H1 (cell line): ENCODE data around the gene MYH9. TPM values are rescaled to one million over a fixed set of nuclear protein-coding genes. Genes with fewer than 3 reads are reported as not detected.

Experiments
- CTCF ChIA-PET: fragments of 300-600 bp; sonication (Branson Sonifier 250); formaldehyde crosslinking; loops from one replicate; lab custom pipeline; 2021; ENCODE audit not compliant: partially characterized antibody; lab: Charles Lee
- POLR2A ChIA-PET: fragments of 300-600 bp; sonication (Branson Sonifier 250); formaldehyde crosslinking; loops from one replicate; lab custom pipeline; 2021; ENCODE audit warnings: inconsistent platforms; ENCODE audit not compliant: partially characterized antibody; lab: Charles Lee
- DNase-seq, 2 experiments: peaks; one replicate each; pipeline versions ENCODE4 v3.0.0 to v3.0.0-alpha.2; 2010 to 2022; ENCODE audit warnings: low spot score in 2 of 2, low read depth in 1 of 2, mixed read lengths in 1 of 2
- FAIRE-seq: peaks from 2 replicates; lab custom pipeline; 2011; peaks lifted over from hg19 to GRCh38; lab: Jason Lieb, UNC
- H2AFZ ChIP-seq: 2 replicates; pipeline ENCODE4 v1.8.1; 2012; ENCODE audit warnings: low read length, inconsistent platforms
- H2AK5ac ChIP-seq: 2 replicates; pipeline ENCODE4 v1.6.1; 2013; ENCODE audit warnings: low read depth, low read length
- H2BK120ac ChIP-seq: replicated peaks from 2 replicates; pipeline ENCODE3; 2013; ENCODE audit warnings: low read depth, low read length, inconsistent platforms
- H2BK12ac ChIP-seq: 2 replicates; pipeline ENCODE4 v1.6.1; 2013; ENCODE audit warnings: low read depth, low read length
- H2BK15ac ChIP-seq: 2 replicates; pipeline ENCODE4 v1.6.1; 2013; ENCODE audit warnings: low read length
- H2BK20ac ChIP-seq: 2 replicates; pipeline ENCODE4 v1.6.1; 2013; ENCODE audit warnings: low read length
- H2BK5ac ChIP-seq: 2 replicates; pipeline ENCODE4 v1.6.1; 2013; ENCODE audit warnings: low read depth, low read length
- H3K14ac ChIP-seq: 2 replicates; pipeline ENCODE4 v1.6.1; 2013; ENCODE audit warnings: inconsistent platforms; ENCODE audit not compliant: insufficient read length
- H3K18ac ChIP-seq: 2 replicates; pipeline ENCODE4 v1.6.1; 2013; ENCODE audit warnings: low read length; ENCODE audit errors: extremely low read depth
- H3K23ac ChIP-seq: 2 replicates; pipeline ENCODE4 v1.6.1; 2013; ENCODE audit warnings: inconsistent platforms; ENCODE audit not compliant: insufficient read length
- H3K23me2 ChIP-seq: 2 replicates; pipeline ENCODE4 v1.6.1; 2013; ENCODE audit warnings: low read depth, low read length
- H3K27ac ChIP-seq: 2 replicates; pipeline ENCODE4 v1.6.1; 2011; ENCODE audit warnings: low read depth, low read length, inconsistent platforms
- H3K27me3 ChIP-seq, 4 experiments: replicated peaks in 1 of 4; 1 replicate in 1 of 4; 2 replicates in 3 of 4; pipeline versions ENCODE4 v1.6.1 to v1.8.1; 2011 to 2013; ENCODE audit warnings: low read length in 3 of 4, mild to moderate bottlenecking in 3 of 4, inconsistent platforms in 2 of 4, mixed read lengths in 2 of 4, moderate library complexity in 1 of 4; ENCODE audit not compliant: control insufficient read depth in 3 of 4, insufficient read depth in 3 of 4; ENCODE audit errors: extremely low read depth in 1 of 4
- H3K36me3 ChIP-seq, 4 experiments: 2 replicates each; pipeline versions ENCODE4 v1.6.1 to v1.8.1; 2011 to 2013; ENCODE audit warnings: mild to moderate bottlenecking in 4 of 4, low read length in 3 of 4, moderate library complexity in 2 of 4, control low read depth in 1 of 4, inconsistent platforms in 1 of 4; ENCODE audit not compliant: insufficient read depth in 4 of 4, control insufficient read depth in 2 of 4
- H3K4ac ChIP-seq: replicated peaks from 2 replicates; pipeline ENCODE3; 2013; ENCODE audit warnings: low read length, low read depth, mixed read lengths, inconsistent platforms; ENCODE audit not compliant: insufficient read length
- H3K4me1 ChIP-seq, 4 experiments: replicated peaks in 1 of 4; 1 replicate in 1 of 4; 2 replicates in 3 of 4; pipeline versions ENCODE4 v1.6.1 to v1.8.1; 2011 to 2013; ENCODE audit warnings: low read length in 3 of 4, inconsistent platforms in 2 of 4, mixed read lengths in 1 of 4; ENCODE audit not compliant: insufficient read depth in 4 of 4, control insufficient read depth in 3 of 4
- H3K4me2 ChIP-seq, 2 experiments: 2 replicates each; pipeline versions ENCODE4 v1.6.1 to v1.8.1; 2011 to 2013; ENCODE audit warnings: low read depth in 2 of 2, low read length in 2 of 2, control low read depth in 1 of 2, inconsistent platforms in 1 of 2, mild to moderate bottlenecking in 1 of 2; ENCODE audit not compliant: insufficient read depth in 1 of 2
- H3K4me3 ChIP-seq, 4 experiments: fragments of 200-600, 300-600 bp in 1 of 4; sonication (generic), shearing (Covaris generic), sonication (Bioruptor Twin) in 1 of 4; 2 replicates each; pipeline versions ENCODE4 v1.5.1 to v1.8.1; 2011 to 2016; ENCODE audit warnings: low read length in 4 of 4, low read depth in 3 of 4, control low read depth in 2 of 4, inconsistent platforms in 2 of 4, mild to moderate bottlenecking in 2 of 4, mixed read lengths in 1 of 4, moderate library complexity in 1 of 4; ENCODE audit not compliant: insufficient read depth in 2 of 4; ENCODE audit errors: extremely low read depth in 1 of 4
- H3K56ac ChIP-seq: replicated peaks from 2 replicates; pipeline ENCODE3; 2013; ENCODE audit warnings: low read depth, mild to moderate bottlenecking, mixed read lengths, low read length, inconsistent platforms; ENCODE audit not compliant: insufficient read length
- H3K79me1 ChIP-seq: 2 replicates; pipeline ENCODE4 v1.6.1; 2013; ENCODE audit warnings: low read depth, low read length, control low read depth
- H3K79me2 ChIP-seq, 2 experiments: 2 replicates each; pipeline versions ENCODE4 v1.6.1 to v1.8.1; 2012 to 2013; ENCODE audit warnings: low read length in 2 of 2, mild to moderate bottlenecking in 2 of 2, inconsistent platforms in 1 of 2; ENCODE audit not compliant: insufficient read depth in 2 of 2, control insufficient read depth in 1 of 2
- H3K9ac ChIP-seq, 4 experiments: replicated peaks in 1 of 4; 1 replicate in 1 of 4; 2 replicates in 3 of 4; pipeline versions ENCODE4 v1.6.1 to v1.8.1; 2011 to 2013; ENCODE audit warnings: low read depth in 3 of 4, low read length in 3 of 4, control low read depth in 2 of 4, mild to moderate bottlenecking in 2 of 4, moderate library complexity in 2 of 4, inconsistent platforms in 1 of 4; ENCODE audit errors: extremely low read depth in 1 of 4
- H3K9me3 ChIP-seq, 2 experiments: 2 replicates each; pipeline versions ENCODE4 v1.6.1 to v1.8.1; 2012 to 2013; ENCODE audit warnings: mild to moderate bottlenecking in 2 of 2, moderate library complexity in 2 of 2, control low read depth in 1 of 2, inconsistent platforms in 1 of 2, low read depth in 1 of 2, low read length in 1 of 2, mixed read lengths in 1 of 2; ENCODE audit not compliant: insufficient read depth in 2 of 2
- H4K20me1 ChIP-seq, 2 experiments: replicated peaks in 1 of 2; 2 replicates each; pipeline versions ENCODE3 to v1.8.1; 2011 to 2013; ENCODE audit warnings: inconsistent platforms in 2 of 2, low read length in 2 of 2, mild to moderate bottlenecking in 1 of 2; ENCODE audit not compliant: insufficient read depth in 2 of 2, control insufficient read depth in 1 of 2
- H4K5ac ChIP-seq: 2 replicates; pipeline ENCODE4 v1.6.1; 2013; ENCODE audit warnings: low read length, low read depth, mixed read lengths, inconsistent platforms; ENCODE audit not compliant: insufficient read length
- H4K8ac ChIP-seq: 2 replicates; pipeline ENCODE4 v1.8.0; 2013; ENCODE audit warnings: mild to moderate bottlenecking, moderate library complexity, low read length, inconsistent platforms; ENCODE audit not compliant: insufficient read depth; ENCODE audit errors: extremely low read depth
- H4K91ac ChIP-seq: replicated peaks from 2 replicates; pipeline ENCODE3; 2013; ENCODE audit warnings: low read length, mixed read lengths, inconsistent platforms; ENCODE audit not compliant: insufficient read length
- CBX5 ChIP-seq: fragments of 300-800, 300-1000 bp; sonication (generic); IDR thresholded peaks from 2 replicates; pipeline ENCODE4 v1.7.1; 2016; ENCODE audit warnings: antibody characterized with exemption, low read length, low read depth
- EP300 ChIP-seq, 2 experiments: IDR thresholded peaks; 1 replicate in 1 of 2; 2 replicates in 1 of 2; pipeline ENCODE4 v1.6.1; 2011 to 2012; ENCODE audit warnings: low read depth in 2 of 2, low read length in 2 of 2, mild to moderate bottlenecking in 2 of 2, borderline replicate concordance in 1 of 2, inconsistent platforms in 1 of 2, moderate library complexity in 1 of 2
- HDAC2 ChIP-seq, 2 experiments: fragments of 300-600 bp in 1 of 2; sonication (generic) in 1 of 2; IDR thresholded peaks; 2 replicates each; pipeline ENCODE4 v1.6.1; 2011 to 2012; ENCODE audit warnings: low read depth in 2 of 2, low read length in 2 of 2, mild to moderate bottlenecking in 2 of 2, moderate library complexity in 2 of 2, borderline replicate concordance in 1 of 2, inconsistent platforms in 1 of 2
- KDM5A ChIP-seq: fragments of 200-600 bp; IDR thresholded peaks from 2 replicates; pipeline ENCODE4 v1.7.1; 2012; ENCODE audit warnings: mild to moderate bottlenecking, low read length, inconsistent platforms, mixed read lengths
- NRF1 ChIP-seq: IDR thresholded peaks from 2 replicates; pipeline ENCODE4 v1.6.1; 2011; ENCODE audit warnings: mild to moderate bottlenecking, low read depth, low read length, improper control_type of control experiment
- RAD21 ChIP-seq, 2 experiments: IDR thresholded peaks in 1 of 2; conservative IDR thresholded peaks in 1 of 2; 2 replicates each; pipeline ENCODE4 v1.6.1; 2011; ENCODE audit warnings: low read depth in 2 of 2, low read length in 2 of 2, improper control_type of control experiment in 1 of 2, inconsistent platforms in 1 of 2, mild to moderate bottlenecking in 1 of 2, moderate library complexity in 1 of 2
- SIN3A ChIP-seq, 2 experiments: IDR thresholded peaks in 1 of 2; conservative IDR thresholded peaks in 1 of 2; 2 replicates each; pipeline ENCODE4 v1.6.1; 2011 to 2012; ENCODE audit warnings: low read length in 2 of 2, improper control_type of control experiment in 1 of 2, low read depth in 1 of 2, mild to moderate bottlenecking in 1 of 2
- SP1 ChIP-seq: IDR thresholded peaks from 2 replicates; pipeline ENCODE4 v1.6.1; 2011; ENCODE audit warnings: low read depth, low read length
- SP4 ChIP-seq: IDR thresholded peaks from 2 replicates; pipeline ENCODE4 v1.6.1; 2012; ENCODE audit warnings: low read length, inconsistent platforms
- WGBS, 2 experiments: shearing (Covaris generic) in 1 of 2; methylation state at CpG; one replicate each; pipeline versions ENCODE4 v1.1.6 to v1.1.7; 2013 to 2015; ENCODE audit warnings: low lambda C conversion rate in 2 of 2, mixed read lengths in 2 of 2, inconsistent platforms in 1 of 2, low coverage in 1 of 2, missing lambda C conversion rate in 1 of 2; ENCODE audit not compliant: insufficient replicate concordance in 2 of 2, insufficient coverage in 1 of 2, insufficient read length in 1 of 2; ENCODE audit errors: extremely low coverage in 1 of 2, missing lambda C conversion rate in 1 of 2; 5-methylcytosine and 5-hydroxymethylcytosine counted together
- polyA plus RNA-seq, 7 experiments: library from polyadenylated mRNA; depleted of rRNA in 3 of 7; stranded (reverse) in 5 of 7; unstranded in 2 of 7; fragments of >200 nt in 5 of 7; fragments of 200-250 nt in 2 of 7; gene quantifications; 1 replicate in 5 of 7; 2 replicates in 1 of 7; 4 replicates in 1 of 7; pipeline versions ENCODE4 v1.2.1 to v1.2.3, GENCODE V29; 2011 to 2013; ENCODE audit warnings: missing spikeins in 2 of 7, mixed read lengths in 2 of 7
- total RNA-seq: library from RNA; stranded (reverse); fragmentation: NEBNext Ultra II Directional; extraction: Animal tissue kit (Norgen Biotek cat#: 25700); gene quantifications from 2 replicates; pipeline ENCODE4 v1.2.1, GENCODE V29; 2021

The MYH9 gene
- total and polyA plus RNA-seq, 2 of the 8 experiments (the other 6 are each of a cell fraction or from before 2014, with no cell fraction given): 24.9 to 322 TPM

- WGBS, 2 experiments: 88% methylated on average over 13 of the region's 13 CpGs; no CpG with 5 or more reads in 1 of the 2 experiments
- no peaks in the 10 kb centered on the region for H3K79me2 ChIP-seq
- H3K36me3 ChIP-seq: no peaks in the 10 kb centered on the region
- H4K8ac ChIP-seq: no peak overlapping the region
- FAIRE-seq (no peak), DNase-seq (no peak)
- H3K4me2 ChIP-seq: peak overlapping the region in 1 of 2 experiments; percentile 56; a peak in 1 of 4 replicates
- no peak overlapping the region for H2AK5ac ChIP-seq
- H2BK12ac ChIP-seq: peak overlapping the region; percentile 80; the same call in 1 of the 2 replicates
- H4K20me1 ChIP-seq: no peaks in the 10 kb centered on the region
- no peak overlapping the region for H3K14ac ChIP-seq
- CTCF ChIA-PET: interaction anchor here (0.6 to 2.3 kb wide), 9 partner anchors 8 to 228 kb away, joined by 3 to 15 read pairs (median 5); partner anchors contain the start of gene APOL2
- peak overlapping the region; percentile 1 for H2BK120ac ChIP-seq
- peak overlapping the region; percentile 53; the same call in 1 of the 2 replicates for H2AFZ ChIP-seq
- no peak overlapping the region for H3K4me3 ChIP-seq
- peak overlapping the region; percentile 61; the same call in 1 of the 2 replicates for H2BK15ac ChIP-seq
- H3K56ac ChIP-seq: no peak overlapping the region
- H3K18ac ChIP-seq: 0 out of 2 replicates have a peak overlapping the region, but pooled peaks have one; percentile 44
- 0 out of 2 replicates have a peak overlapping the region, but pooled peaks have one; percentile 68 for H2BK5ac ChIP-seq
- peak overlapping the region; percentile 80 for H2BK20ac ChIP-seq
- no peak overlapping the region for H4K5ac ChIP-seq
- no peaks in the 10 kb centered on the region for H3K23me2 ChIP-seq
- peak overlapping the region; percentile 47; the same call in 1 of the 2 replicates for H3K27ac ChIP-seq
- H3K79me1 ChIP-seq: no peaks in the 10 kb centered on the region
- H3K9ac ChIP-seq: peak overlapping the region in 1 of 4 experiments; percentile 23; a peak in 3 of 7 replicates
- H3K4me1 ChIP-seq: peaks cover 7 to 14% (median 10%) of the 10 kb centered on the region in 4 experiments
- no peaks in the 10 kb centered on the region for H3K9me3 ChIP-seq
- no peak overlapping the region for H3K4ac ChIP-seq
- peak overlapping the region; percentile 47 for H4K91ac ChIP-seq
- no peaks in the 10 kb centered on the region for H3K27me3 ChIP-seq
- POLR2A ChIA-PET: interaction anchor here (2.3 kb wide), 1 partner anchor 19 kb away, joined by 8 read pairs; the partner anchor contains the start of gene APOL2
- H3K23ac ChIP-seq: no peak overlapping the region
- no peak for TF ChIP-seq EP300 (IDR thresholded peaks at IDR 0.05; ENCODE audit: borderline replicate concordance in 1 of 2, low read depth in 2 of 2, low read length in 2 of 2)
- no peak for TF ChIP-seq HDAC2 (IDR thresholded peaks at IDR 0.05; ENCODE audit: borderline replicate concordance in 1 of 2, low read depth in 2 of 2, low read length in 2 of 2)
- no peak for TF ChIP-seq RAD21 (IDR thresholded peaks at IDR 0.05 in 1 of 2, conservative IDR thresholded peaks at IDR 0.05 in 1 of 2; ENCODE audit: low read depth in 2 of 2, low read length in 2 of 2)
- no peak for TF ChIP-seq KDM5A
- no peak for TF ChIP-seq SIN3A (conservative IDR thresholded peaks at IDR 0.05 in 1 of 2, IDR thresholded peaks at IDR 0.05 in 1 of 2; ENCODE audit: low read depth in 1 of 2, low read length in 2 of 2)
- TF ChIP-seq SP1: no peak
- no peak for TF ChIP-seq NRF1
- TF ChIP-seq CBX5: no peak
- no peak for TF ChIP-seq SP4
Observed at GRCh38 chr22:36257948-36258670, 129.7 kb downstream of the MYH9 start.
